Stimulated activated naive CD8-positive, alpha-beta T cell treated with anti-CD3 and anti-CD28 coated beads, Interleukin-15, amount 100 ng/mL, for 72 hours (primary cell): ENCODE measurements around the gene MARF1.
"Not testable (repeated sequence)": the region's sequence is repeated elsewhere in the genome, so short reads cannot be mapped to it uniquely, and the experiment has no call there.

Experiments
- ATAC-seq: fragments of 150-1000 bp; cut with Tn5 transposase; 2 replicates; pipeline ENCODE4 v1.10.0; 2021; ENCODE audit warnings: mild to moderate bottlenecking, moderate library complexity
- DNase-seq, 2 donors: peaks; one replicate each; pipeline ENCODE4 v3.0.0; 2021 to 2022
- H3K27ac Mint-ChIP-seq, 2 donors: one replicate each; pipeline ENCODE4 v1.8.0; 2022; ENCODE audit warnings: mild to moderate bottlenecking in 2 of 2, mixed read lengths in 2 of 2, moderate library complexity in 2 of 2
- H3K27me3 Mint-ChIP-seq: one replicate; pipeline ENCODE4 v1.8.0; 2022; ENCODE audit warnings: mixed read lengths
- H3K4me1 Mint-ChIP-seq: one replicate; pipeline ENCODE4 v1.8.0; 2022; ENCODE audit warnings: mild to moderate bottlenecking, mixed read lengths
- H3K4me3 Mint-ChIP-seq, 2 donors: one replicate each; pipeline ENCODE4 v1.8.0; 2022; ENCODE audit warnings: mild to moderate bottlenecking in 2 of 2, mixed read lengths in 2 of 2, moderate library complexity in 1 of 2
- H3K9me3 Mint-ChIP-seq, 2 donors: one replicate each; pipeline ENCODE4 v1.8.0; 2022; ENCODE audit warnings: mixed read lengths in 2 of 2

Gene MARF1

DNA sequence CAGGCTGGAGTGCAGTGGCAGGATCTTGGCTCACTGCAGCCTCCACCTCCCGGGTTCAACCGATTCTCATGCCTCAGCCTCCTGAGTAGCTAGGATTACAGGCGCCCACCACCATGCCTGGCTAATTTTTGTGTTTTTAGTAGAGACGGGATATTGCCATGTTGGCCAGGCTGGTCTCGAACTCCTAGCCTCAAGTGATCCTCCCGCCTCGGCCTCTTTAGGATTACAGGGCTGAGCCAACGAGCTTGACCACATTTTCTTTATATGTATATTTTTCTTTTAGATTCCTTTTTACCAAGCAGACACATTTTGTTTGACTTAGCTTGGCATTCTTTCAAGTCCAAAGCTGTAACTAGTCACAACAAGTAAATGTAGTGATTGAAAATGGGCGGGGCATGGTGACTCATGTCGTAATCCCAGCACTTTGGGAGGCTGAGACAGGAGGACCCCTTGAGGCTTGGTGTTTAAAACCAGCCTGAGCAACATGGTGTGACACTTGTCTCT, 2.1 kb upstream of the MARF1 start:
- peaks cover 48% of the 10 kb centered on the region for H3K4me1 Mint-ChIP-seq
- not testable (repeated sequence) for ATAC-seq, H3K27ac Mint-ChIP-seq, H3K27me3 Mint-ChIP-seq, H3K9me3 Mint-ChIP-seq, H3K4me3 Mint-ChIP-seq
- peak in 1 of 2 donors; percentile 42 for DNase-seq

DNA sequence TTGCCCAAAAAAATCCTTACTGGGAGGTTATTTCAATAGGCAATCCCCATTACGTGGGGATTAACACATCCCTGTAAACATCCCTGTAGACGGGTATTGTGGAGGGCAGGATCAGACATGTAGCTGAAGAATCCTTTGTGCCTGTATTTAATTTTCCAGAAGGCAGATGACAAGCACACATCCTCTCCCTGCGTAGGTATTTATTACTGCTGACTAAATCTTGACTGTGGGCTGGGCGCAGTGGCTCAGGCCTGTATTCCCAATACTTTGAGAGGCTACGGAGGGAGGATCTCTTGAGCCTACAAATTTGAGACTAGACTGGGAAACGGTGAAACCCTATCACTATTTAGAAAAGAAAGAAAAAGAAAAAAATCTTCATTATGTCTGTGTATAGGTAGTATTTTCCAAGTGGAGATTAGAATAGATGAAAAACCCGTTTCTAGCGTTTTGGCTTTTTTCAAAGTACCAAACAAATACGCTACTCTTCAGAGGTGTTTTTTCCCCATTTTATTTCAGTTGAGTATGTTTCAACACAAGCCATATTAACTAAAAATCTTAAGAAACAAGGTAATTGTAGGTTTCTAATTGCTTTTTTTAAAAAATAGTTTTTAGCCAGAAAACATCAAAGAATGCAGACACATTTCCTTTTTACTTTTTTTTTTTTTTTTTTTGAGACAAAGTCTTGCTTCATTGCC, 1.5 kb upstream of the MARF1 start:
- Mint-ChIP-seq H3K27me3 (no peaks in the 10 kb centered on the region), H3K4me1 (peaks cover 51% of the 10 kb centered on the region), H3K4me3 (peak overlapping the region; percentile 95 to 96), H3K27ac (peak overlapping the region; percentile 99 to 100), H3K9me3 (no peaks in the 10 kb centered on the region)
- DNase-seq (no peak), ATAC-seq (no peak)

DNA sequence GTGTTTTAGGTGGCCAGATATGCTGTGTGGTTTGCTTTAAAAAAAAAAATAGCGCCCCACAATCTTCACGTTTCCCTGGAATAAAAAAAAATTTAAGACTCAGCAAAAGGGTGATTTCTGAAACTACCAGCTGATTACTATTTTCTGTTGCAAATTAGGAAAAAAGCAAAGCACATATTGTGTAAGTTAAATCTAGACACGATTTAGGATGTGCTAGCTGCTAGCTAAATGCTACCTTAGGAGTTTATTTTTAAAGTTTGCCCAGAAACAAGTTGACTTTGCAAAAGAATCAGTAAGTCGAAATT, 944 bp upstream of the MARF1 start:
- peak overlapping the region; percentile 99 to 100 for H3K27ac Mint-ChIP-seq
- H3K4me3 Mint-ChIP-seq = peak overlapping the region; percentile 95 to 96
- no peaks in the 10 kb centered on the region for H3K27me3 Mint-ChIP-seq
- peaks cover 53% of the 10 kb centered on the region for H3K4me1 Mint-ChIP-seq
- H3K9me3 Mint-ChIP-seq = no peaks in the 10 kb centered on the region
- DNase-seq (no peak), ATAC-seq (no peak)

DNA sequence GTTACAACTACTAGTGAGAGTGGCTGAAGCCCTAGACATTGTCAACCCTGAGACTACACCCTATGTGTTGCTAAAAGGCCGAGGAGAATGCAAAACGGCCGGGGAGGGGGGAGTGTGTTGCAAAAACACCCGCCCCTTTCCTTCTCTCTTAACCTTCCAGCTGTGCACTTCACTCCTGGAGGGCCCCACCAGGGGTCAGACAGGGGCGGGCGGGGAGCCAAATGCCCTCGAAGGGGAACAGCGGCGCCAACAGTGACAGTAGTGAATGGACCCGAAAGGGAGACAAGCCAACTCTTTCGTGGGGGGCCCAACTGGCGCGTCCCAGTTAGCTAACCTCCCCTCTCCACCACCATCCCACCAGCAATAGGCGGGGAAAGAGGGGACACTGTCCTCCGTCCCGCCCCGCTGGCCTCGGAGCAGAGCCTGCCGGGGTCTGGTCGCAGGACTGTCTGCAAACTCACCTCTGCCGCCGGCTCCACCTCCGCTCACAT, 352 bp downstream of the MARF1 start:
- no peaks in the 10 kb centered on the region for H3K9me3 Mint-ChIP-seq
- peak overlapping the region; percentile 95 to 96 for H3K4me3 Mint-ChIP-seq
- H3K27me3 Mint-ChIP-seq = no peaks in the 10 kb centered on the region
- peak; percentile 96 to 97 for DNase-seq
- peak overlapping the region; percentile 99 to 100 for H3K27ac Mint-ChIP-seq
- ATAC-seq = peak; percentile 90
- H3K4me1 Mint-ChIP-seq = peaks cover 66% of the 10 kb centered on the region

DNA sequence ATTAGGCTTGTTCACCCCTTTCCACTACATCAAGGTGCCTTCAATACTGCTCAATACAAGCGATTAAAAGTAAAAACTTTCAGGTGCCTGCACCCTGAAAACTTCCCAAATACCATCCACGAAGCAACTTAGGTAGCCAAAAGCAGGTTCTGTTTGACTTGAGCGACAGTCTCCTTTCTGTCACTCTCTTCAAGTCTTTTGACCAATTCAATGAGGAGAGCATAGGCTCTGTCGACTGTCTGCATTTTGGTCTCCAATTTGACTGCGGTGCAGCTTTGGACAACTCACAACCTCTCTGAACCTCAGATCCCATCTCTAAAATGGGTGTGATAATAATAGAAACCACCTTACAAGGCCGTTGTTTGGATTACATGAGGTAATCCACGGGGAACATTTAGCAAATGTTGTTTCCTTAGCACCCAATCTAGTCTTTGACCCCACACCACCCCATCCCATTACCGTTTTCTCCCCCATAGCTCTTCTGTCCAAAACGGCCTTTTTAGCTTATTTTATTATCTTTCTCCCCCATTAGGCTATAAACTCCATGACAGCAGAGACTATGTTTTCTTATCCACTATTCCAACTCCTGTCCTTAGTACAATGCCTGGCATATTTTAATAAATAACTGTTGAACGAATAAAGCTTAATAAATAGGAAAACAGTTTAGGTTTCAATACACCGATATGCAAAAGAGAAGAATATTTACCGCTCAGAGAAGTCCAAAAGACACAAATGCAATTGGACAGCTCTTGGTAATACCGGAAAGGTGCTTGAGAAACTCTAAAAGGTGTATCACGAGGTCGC, 999 bp downstream of the MARF1 start:
- peak overlapping the region; percentile 95 to 100 for H3K27ac Mint-ChIP-seq
- ATAC-seq = no peak
- H3K9me3 Mint-ChIP-seq = no peaks in the 10 kb centered on the region
- no peak for DNase-seq
- peaks cover 69% of the 10 kb centered on the region for H3K4me1 Mint-ChIP-seq
- peak overlapping the region; percentile 95 to 96 for H3K4me3 Mint-ChIP-seq
- no peaks in the 10 kb centered on the region for H3K27me3 Mint-ChIP-seq

DNA sequence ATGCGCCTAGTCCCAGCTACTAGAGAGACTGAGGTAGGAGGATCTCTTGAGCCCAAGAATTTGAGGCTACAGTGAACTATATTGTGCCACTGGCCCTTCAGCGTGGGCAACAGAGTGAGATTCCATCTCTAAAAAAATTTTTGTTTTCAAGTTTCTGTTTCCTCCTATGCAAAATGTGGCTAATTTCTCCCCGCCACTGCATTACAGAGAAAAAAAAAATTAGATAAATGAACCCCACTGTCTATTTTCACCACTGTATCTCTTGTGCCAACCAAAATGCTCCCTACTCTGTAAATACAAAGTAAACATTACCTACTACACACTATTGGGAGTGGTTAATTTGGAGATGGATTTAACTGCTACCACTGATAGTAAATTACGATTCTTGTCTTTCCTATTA, 2.0 kb downstream of the MARF1 start:
- no peak for DNase-seq
- Mint-ChIP-seq H3K9me3 (no peaks in the 10 kb centered on the region), H3K27ac (peak overlapping the region; percentile 85 to 95), H3K27me3 (no peaks in the 10 kb centered on the region), H3K4me3 (peak overlapping the region; percentile 95 to 96), H3K4me1 (peaks cover 75% of the 10 kb centered on the region)
- ATAC-seq = no peak

DNA sequence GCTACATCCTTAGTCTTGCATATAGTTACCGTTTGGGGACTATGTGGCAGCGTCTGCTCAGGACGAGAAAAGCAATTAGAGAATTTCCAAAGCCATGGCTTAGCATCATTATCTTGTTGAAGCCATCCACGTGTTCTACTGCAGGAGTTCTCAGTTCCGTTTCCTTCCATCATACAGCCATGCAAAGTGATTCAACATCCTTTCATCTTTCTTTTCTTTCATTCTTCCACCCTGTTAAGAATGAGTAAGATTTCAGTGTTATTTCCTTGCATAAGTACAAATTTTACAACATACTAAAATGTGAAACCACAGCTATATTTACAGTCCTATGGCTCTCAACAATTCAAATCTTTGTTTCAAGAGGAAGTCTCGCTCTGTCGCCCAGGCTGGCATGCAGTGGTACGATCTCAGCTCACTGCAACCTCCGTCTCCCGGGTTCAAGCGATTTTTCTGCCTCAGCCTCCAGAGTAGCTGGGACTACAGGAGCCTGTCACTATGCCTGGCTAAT, 3.8 kb downstream of the MARF1 start:
- DNase-seq (peak in 1 of 2 donors; percentile 17), ATAC-seq (peak; percentile 18)
- Mint-ChIP-seq H3K27ac (peak overlapping the region; percentile 94 to 97), H3K27me3 (no peaks in the 10 kb centered on the region), H3K4me1 (peaks cover 88% of the 10 kb centered on the region), H3K4me3 (peak overlapping the region; percentile 69 to 77), H3K9me3 (no peaks in the 10 kb centered on the region)

DNA sequence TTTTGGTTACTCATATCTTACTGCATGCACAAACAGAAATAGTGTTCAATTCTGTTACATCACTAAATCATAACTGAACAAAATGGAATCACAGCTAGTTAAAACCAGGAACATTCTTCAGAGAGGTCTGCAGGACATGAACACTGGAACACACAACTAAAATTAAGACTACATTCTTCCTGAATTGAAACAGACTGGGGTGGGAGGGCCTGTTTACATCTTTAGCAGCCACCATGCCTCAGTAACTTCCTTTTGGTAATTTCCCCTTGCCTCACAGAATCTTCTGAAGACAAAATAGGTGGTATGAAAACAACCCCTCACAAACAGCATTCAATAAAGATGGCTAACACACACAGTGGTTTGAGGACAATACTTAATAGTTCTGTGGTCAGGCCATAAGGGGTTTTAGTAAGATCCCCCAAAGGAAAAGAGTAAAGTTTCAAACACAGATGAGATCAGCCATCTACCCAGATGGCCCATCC, 6.5 kb downstream of the MARF1 start:
- DNase-seq = peak; percentile 30 to 43
- Mint-ChIP-seq H3K4me3 (peak overlapping the region; percentile 59 to 77), H3K9me3 (no peaks in the 10 kb centered on the region), H3K27ac (peak overlapping the region; percentile 98), H3K27me3 (no peaks in the 10 kb centered on the region), H3K4me1 (peaks cover 89% of the 10 kb centered on the region)
- peak; percentile 88 for ATAC-seq

DNA sequence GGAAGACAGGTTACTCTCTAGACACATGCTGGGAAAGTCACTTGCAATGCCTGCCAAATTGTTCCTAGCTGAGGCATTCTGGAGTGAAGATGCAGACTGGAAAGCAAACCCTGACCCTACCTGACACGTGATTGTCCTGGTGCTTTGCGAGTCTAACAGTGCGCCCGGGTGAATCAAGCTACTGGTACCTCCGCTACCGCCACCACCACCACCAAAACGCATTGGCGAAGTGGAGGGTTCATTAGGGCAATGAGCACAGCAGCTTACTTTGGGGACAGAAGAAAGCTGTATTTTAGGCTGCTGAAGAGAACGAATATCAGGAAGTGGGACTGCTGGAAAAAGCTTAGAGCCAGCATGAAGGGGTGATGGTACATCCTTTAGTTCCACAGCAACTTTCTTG, 7.0 kb downstream of the MARF1 start:
- H3K4me3 Mint-ChIP-seq = peak overlapping the region; percentile 59 to 77
- H3K27ac Mint-ChIP-seq = peak overlapping the region; percentile 98

DNA sequence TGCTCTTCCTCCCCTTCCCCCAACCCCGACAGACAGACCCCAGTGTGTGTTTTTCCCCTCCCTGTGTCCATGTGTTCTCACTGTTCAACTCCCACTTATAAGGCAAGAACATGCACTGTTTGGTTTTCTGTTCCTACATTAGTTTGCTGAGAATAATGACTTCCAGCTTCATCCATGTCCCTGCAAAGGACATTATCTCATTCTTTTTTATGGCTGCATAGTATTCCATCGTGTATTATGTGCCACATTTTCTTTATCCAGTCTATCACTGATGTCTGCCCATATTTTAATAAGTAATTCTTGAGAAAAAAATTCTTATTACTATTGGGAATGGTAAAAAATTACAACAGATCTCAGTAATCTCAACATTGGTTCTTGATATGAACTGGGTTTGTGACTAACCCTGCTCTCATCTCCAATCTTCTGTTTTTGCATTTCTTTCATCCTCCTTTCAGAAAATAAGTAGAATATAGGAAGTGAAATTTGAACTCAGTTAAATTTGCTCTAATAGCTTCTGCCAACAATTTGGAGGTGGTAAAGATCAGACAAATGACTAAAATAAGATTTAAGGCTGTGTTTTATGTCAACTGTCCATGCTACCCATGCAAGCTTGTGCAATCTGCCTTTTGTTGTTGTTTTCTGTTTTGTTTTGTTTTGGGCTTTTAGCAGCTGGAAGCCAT, 11.1 kb downstream of the MARF1 start:
- Mint-ChIP-seq H3K4me1 (peaks cover 54% of the 10 kb centered on the region), H3K9me3 (no peaks in the 10 kb centered on the region), H3K27ac (peak overlapping the region in 1 of 2 donors; percentile 66), H3K4me3 (no peak overlapping the region), H3K27me3 (no peaks in the 10 kb centered on the region)
- DNase-seq (no peak), ATAC-seq (no peak)

More for the DNA sequence above, 7.0 kb downstream of the MARF1 start:
- ATAC-seq (no peak), DNase-seq (no peak)
- no peaks in the 10 kb centered on the region for H3K9me3 Mint-ChIP-seq
- peaks cover 84% of the 10 kb centered on the region for H3K4me1 Mint-ChIP-seq
- H3K27me3 Mint-ChIP-seq = no peaks in the 10 kb centered on the region

DNA sequence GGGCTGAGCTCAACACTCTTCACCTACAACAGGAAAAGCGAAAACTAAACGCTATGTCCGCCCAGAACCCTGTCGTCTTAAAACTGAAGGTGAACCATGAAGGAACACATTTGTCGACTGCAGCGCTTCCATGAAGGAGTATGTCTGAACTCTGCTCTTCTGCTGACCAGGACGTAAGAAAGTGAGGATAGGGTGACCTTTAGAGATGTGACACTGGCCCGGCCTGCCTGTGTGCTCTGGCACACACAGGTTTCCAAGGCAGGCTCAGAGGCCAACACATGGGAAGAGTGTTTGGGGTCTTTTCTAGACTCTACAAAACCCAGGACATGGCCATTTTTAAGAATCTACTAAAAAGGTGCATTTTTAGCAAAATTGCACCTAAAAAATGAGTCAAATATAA, 21.1 kb downstream of the MARF1 start:
- H3K9me3 Mint-ChIP-seq = no peaks in the 10 kb centered on the region
- no peak for ATAC-seq

DNA sequence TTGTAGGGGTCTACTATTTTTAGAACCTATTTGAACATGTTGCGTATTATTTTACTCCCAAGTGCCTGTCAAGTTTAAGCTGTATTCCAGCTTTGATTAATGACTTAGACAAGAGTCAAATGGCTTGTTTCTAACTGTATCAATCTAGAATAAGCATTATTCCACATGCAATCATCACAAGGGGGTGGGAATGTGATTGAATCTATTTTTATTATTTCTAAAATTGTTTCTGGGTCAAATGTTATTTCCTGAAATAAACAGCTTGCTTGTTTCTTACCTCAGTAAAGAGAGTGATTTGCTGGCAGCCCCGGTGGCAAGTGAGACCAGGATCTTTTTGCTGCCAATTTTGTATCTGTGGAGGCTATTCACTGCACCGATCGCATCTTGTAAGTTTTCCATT, 21.5 kb downstream of the MARF1 start:
- Mint-ChIP-seq H3K27ac (peak overlapping the region in 1 of 2 donors; percentile 8), H3K9me3 (no peaks in the 10 kb centered on the region), H3K4me3 (no peak overlapping the region), H3K4me1 (no peaks in the 10 kb centered on the region), H3K27me3 (no peaks in the 10 kb centered on the region)
- DNase-seq = no peak
- ATAC-seq = no peak

More for the DNA sequence above, 21.1 kb downstream of the MARF1 start:
- H3K27ac Mint-ChIP-seq = peak overlapping the region in 1 of 2 donors; percentile 8
- H3K27me3 Mint-ChIP-seq = no peaks in the 10 kb centered on the region
- H3K4me1 Mint-ChIP-seq = no peaks in the 10 kb centered on the region
- H3K4me3 Mint-ChIP-seq = no peak overlapping the region
- DNase-seq = no peak

DNA sequence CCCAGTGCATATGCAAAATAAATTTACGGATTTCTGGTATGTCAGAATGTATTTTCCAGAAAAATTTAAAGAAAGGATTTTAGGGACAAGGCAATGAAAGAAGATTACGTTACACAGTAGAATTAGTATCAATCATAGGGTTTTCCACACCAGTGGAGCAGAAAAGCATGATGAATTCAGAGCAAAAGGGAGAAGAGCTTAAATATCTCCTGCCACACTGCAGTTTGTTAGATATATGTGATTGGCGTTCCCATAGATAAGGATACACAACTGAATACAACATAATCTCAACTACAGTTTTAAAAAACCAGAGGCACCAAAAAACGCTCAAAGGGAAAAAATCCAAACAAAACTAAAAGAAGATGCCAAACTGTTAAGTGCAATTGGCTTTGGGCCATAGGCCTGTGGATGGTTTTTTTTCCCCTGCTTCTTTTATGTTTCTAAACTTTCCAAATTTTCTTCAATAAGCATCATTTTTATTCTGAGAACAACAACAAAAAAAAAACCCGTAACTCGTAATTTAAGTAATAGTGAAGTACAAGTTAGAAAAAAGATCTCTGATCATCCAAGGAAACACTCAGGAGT, 22.3 kb downstream of the MARF1 start:
- Mint-ChIP-seq H3K4me3 (no peak overlapping the region), H3K9me3 (no peaks in the 10 kb centered on the region), H3K27me3 (no peaks in the 10 kb centered on the region), H3K4me1 (no peaks in the 10 kb centered on the region), H3K27ac (peak overlapping the region in 1 of 2 donors; percentile 67)
- DNase-seq = no peak
- no peak for ATAC-seq

DNA sequence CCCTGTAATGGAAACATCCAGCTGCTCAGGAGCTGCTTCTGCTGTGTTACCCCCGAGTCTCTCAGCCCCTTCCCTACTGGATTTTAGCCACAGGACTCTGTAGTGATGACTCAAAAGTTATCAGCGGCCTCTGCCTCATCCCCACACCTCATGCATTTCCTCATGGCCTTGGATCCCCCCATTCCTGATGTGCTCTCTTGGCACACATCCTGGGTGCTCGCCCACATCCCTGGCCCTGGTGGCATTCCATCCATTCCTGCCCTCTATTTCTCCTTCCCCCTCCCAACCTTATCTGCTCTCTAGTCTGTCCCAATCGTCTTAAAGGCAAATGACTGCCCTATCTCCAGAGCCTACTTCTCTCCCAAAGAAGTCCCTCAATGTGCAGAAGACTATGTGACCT, 24.6 kb downstream of the MARF1 start:
- DNase-seq = no peak
- ATAC-seq = no peak
- Mint-ChIP-seq H3K27me3 (no peaks in the 10 kb centered on the region), H3K4me3 (no peak overlapping the region), H3K4me1 (no peaks in the 10 kb centered on the region), H3K27ac (peak overlapping the region in 1 of 2 donors; percentile 22), H3K9me3 (no peaks in the 10 kb centered on the region)

DNA sequence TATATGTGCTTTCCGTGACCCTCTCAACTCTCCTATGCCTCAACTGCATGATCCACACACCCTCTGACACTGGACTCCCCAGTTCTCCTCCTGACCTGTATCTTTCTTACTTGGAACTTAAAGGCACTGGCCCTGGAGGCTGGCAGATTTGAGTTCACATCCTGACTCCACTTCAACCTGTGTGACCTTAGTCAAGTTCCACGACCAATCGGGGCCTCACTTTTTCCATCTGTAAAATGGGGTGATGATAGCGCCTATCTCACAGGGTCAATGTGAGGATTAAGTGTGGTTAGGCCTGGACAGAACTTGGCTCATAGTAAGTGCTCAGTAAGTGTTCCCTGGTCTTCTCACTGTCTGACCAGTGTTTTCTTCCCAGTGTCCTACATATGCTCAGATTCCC, 25.1 kb downstream of the MARF1 start:
- no peaks in the 10 kb centered on the region for H3K27me3 Mint-ChIP-seq
- DNase-seq (no peak), ATAC-seq (no peak)
- H3K27ac Mint-ChIP-seq = peak overlapping the region in 1 of 2 donors; percentile 4
- no peaks in the 10 kb centered on the region for H3K9me3 Mint-ChIP-seq
- no peak overlapping the region for H3K4me3 Mint-ChIP-seq
- no peaks in the 10 kb centered on the region for H3K4me1 Mint-ChIP-seq
